Gastrocnemius medialis (tissue), 4 donors: ENCODE results near the gene C20orf96.

Source experiments
- CTCF ChIP-seq, 5 experiments: fragments of 450-650 bp in 3 of 5; fragments of 200-600 bp in 2 of 5; sonication (generic) in 2 of 5; IDR thresholded peaks in 4 of 5; conservative IDR thresholded peaks in 1 of 5; 1 replicate in 4 of 5; 2 replicates in 1 of 5; pipeline ENCODE4 v1.5.1; 2016 to 2019; ENCODE audit warnings: antibody characterized with exemption in 5 of 5, mild to moderate bottlenecking in 3 of 5, moderate library complexity in 3 of 5
- POLR2A ChIP-seq, 2 donors: fragments of 450-650 bp; IDR thresholded peaks; one replicate each; pipeline ENCODE4 v1.6.1; 2017; ENCODE audit warnings: antibody characterized with exemption in 2 of 2, mild to moderate bottlenecking in 2 of 2, moderate library complexity in 2 of 2

- no peak for TF ChIP-seq CTCF (IDR thresholded peaks at IDR 0.05 in 4 of 5, conservative IDR thresholded peaks at IDR 0.05 in 1 of 5)
- no peak for TF ChIP-seq POLR2A (IDR thresholded peaks at IDR 0.05)
Observed at GRCh38 chr20:257419-257818, 33.1 kb downstream of the C20orf96 start, which contains the start of gene DEFB132.
